CMK (cell line): ENCODE results near the gene NEUROD1.
A peak's percentile ranks its signal among the peaks of the same experiment; 100 is the strongest.
"Not testable (repeated sequence)": the region's sequence is repeated elsewhere in the genome, so short reads cannot be mapped to it uniquely, and the experiment has no call there.

Source experiments
- DNase-seq: peaks from one replicate; pipeline ENCODE4 v3.0.0-alpha.2; 2010; ENCODE audit warnings: low read depth

NEUROD1 gene

DNA sequence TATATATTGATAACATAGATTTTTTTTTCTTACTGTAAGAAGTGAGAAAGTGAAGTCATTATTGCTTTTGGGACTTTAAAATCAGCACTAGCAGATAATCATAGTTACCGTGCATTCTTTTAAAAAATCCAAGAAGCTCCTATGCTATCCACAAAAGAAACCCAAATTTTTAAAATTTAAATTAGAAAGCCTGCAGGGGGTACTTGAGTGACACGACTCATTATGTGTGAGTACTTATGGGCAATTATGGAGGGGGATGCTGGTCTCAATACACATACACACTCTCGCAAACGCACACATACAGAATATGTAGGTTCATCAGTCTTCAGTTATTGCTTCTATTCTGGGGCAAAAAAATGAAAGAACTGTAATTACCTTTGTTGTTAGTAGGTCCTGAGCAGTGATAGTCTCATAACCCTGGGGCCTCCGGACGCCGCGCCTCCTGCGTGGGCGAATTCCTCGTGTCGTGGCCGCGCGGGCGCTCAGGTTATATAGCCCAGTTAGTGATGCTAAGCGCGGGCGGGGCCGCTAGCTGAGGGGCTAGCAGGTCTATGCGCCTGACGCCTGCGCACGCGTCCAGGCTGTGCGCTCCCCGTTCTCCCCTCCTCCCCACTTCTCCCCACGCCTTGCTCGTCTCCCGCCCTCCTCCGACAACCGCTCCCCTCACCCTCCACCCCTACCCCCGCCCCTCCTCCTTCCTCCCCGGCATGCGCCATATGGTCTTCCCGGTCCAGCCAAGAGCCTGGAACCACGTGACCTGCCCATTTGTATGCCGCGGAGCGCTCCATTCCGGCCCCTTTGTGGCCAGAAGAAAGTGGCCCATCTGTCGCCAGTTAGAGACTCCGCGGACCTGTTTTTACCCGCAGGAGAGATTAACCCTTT is at the start of gene NEUROD1:
Gene NEUROD1 (minus strand): TSS at position 463 of the 882 bp plus-strand sequence. CDS start 1,657 bp downstream, outside the sequence.
- no peak for DNase-seq

DNA sequence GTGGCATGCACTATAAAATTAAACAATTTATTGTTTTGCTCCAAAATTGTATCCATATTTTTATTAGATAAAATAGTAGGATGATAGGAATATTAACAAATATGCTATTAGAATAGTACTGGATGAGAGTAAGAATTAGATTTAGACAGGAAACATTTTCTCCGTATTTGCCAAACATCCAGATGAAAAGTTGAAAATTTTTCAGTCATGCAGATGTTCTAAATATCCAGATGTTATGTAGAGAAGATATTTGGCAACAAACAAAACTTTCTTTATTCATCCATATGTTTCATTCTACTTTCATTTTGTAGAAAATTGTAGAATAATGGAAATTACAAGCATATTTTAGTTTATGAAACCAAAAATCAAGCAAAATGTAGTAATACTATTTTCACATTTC is 45.2 kb upstream of the NEUROD1 start:
- no peak for DNase-seq

DNA sequence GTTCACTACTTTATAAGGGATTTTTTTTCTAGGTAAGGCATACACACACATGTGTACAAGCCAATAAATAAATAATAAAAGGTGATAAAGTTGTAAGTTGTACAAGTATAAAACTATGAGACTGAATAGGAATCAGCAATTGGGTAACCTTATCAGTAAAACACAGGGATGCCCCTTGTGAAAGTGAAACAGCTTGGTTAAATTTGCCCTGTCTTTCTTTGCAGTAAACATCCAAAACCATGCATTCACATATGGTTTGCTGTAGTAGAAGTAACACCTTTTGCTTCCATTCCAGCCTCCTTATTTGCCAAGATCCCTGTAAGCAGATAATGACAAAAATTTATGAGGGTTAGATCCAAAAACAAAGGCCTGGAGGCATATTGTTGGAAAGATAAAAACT is 44.3 kb upstream of the NEUROD1 start:
- DNase-seq, result no peak

DNA sequence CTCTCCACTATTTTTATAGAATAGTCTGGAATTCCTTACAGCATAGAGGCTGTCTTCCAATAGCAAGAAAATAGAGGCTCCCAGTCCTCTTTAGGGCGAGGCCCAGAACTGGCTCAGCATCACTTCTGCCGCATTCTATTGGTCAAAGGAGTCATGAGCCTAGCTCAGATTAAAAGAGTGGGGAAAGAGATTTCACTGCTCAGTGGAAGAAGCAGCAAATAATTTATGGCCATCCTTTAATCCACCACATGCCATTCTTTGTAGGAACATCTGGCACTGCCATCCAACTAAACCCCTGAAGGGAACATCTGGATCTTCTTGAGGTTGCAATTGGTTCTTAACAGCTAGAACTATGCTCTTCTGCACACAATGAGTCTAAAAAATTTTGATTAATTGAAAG is 43.4 kb upstream of the NEUROD1 start:
- no peak for DNase-seq

DNA sequence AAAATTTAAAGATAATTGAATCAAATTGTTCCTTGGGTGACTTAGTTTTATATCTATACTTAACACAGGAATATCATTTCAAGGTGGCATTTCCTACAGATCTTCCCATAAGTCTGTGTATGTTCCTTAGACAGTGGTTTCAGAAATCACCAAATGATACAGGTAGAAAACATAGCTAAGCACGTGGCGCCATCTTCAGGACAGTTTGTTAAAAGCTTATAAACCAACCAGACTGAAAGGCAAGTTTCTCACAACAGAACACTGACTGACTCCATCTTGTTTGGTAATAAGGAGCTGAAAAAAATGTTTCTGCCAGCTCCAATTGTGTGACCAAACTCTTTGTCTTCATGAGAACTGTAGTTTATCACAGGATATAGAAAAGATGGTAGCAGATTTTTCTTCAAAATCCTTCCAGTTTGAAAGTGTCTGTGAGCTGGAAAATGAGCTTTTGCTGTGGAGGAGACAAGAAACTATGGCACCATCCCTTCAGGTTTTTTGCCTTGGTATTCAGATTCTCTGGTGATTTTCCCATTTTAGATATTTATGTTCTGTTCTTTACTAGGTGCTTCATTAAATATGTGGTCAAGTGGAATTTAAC is 34.8 kb upstream of the NEUROD1 start:
- peak; percentile 39 for DNase-seq

DNA sequence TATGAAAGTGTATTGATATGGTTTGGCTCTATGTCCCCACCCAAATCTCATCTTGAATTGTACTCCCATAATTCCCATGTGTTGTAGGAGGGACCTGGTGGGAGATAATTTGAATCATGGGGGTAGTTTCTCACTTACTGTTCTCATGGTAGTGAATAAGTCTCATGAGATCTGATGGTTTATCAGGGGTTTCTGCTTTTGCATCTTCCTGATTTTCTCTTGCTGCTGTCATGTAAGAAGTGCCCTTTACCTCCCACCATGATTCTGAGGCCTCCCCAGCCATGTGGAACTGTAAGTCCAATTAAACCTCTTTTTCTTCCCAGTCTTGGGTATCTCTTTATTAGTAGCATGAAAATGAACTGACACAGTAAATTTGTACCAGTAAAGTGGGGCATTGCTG is 30.7 kb upstream of the NEUROD1 start:
- not testable (repeated sequence) for DNase-seq

DNA sequence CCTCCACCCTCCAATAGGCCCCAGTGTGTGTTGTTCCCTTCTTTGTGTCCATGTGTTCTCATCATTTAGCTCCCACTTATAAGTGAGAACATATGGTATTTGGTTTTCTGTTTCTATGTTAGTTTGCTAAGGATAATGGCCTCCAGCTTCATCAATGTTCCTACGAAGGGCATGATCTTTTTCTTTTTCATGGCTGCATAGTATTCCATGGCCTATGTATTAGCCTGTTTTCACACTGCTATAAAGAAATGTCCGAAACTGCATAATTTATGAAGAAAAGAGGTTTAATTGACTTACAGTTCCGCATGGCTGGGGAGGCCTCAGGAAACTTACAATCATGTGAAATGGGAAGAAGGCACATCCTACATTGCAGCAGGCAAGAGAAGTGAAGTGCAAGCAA is 22.2 kb upstream of the NEUROD1 start:
- DNase-seq, result not testable (repeated sequence)

DNA sequence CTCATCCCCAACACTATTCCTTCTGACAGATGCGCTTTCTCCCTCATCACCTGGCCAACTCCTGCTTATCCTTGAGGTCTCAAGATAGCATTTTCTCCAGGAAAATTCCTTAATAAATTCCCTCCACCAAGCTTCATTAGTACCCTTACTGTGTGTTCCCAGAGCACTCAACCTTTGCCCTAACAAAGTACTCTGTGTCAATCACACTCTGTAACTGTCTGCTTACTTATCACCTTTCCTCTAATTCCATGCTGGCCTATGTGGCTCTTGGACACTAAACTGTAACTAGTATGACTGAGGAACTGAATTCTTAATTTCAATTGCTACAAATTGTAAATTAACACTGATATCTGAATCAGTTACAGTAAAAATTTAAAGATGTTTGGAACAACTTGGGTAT is 17.9 kb upstream of the NEUROD1 start:
- DNase-seq, result no peak

DNA sequence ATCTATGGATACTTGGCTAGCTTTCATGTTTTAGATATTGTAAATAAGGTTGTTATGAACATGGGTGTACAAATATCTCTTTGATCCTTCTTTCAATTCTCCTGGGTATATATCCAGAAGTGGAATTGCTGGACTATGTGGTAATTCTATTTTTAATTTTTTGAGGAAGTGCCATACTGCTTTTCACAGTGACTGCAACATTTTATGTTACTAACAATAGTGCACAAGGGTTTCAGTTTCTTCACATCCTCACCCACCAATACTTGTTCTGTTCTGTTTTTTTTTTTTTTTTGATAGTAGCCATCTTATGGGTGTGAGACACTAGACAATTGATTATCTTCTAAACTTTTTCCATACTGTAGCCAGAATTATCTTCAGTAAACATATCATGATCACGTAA is 17.3 kb upstream of the NEUROD1 start:
- no peak for DNase-seq

DNA sequence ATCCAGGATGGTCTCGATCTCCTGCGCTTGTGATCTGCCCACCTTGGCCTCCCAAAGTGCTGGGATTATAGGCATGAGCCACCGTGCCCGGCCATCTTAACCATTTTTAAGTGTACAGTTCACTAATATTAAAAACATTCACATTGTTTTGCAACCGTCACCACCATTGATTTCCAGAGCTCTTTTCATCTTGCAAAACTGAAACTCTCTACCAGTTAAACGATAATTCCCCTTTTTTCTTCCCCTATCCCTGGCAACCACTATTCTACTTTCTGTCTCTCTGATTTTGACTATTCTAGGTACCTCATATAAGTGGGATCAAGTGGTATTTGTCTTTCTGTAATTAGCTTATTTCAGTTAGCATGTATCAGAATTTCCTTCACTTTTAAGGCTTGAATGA is 16.8 kb upstream of the NEUROD1 start:
- DNase-seq, result no peak

DNA sequence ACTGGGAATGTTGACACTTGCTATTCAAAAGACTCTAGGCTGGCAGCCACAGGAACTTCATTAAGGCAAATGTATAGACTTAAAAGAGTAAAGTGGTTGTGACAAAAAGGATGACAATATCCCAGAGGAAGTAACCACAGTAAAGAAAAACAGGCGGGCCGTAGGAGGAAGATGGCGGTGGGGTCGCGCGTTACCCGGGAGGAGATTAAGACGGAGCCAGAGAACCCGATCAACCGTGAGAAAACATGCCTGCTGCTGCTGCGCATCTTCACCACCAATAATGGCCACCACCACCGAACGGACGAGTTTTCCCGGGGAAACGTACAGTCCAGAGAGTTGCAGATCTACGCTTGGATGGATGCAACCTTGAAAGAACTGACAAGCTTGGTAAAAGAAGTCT is 14.0 kb upstream of the NEUROD1 start:
- no peak for DNase-seq

DNA sequence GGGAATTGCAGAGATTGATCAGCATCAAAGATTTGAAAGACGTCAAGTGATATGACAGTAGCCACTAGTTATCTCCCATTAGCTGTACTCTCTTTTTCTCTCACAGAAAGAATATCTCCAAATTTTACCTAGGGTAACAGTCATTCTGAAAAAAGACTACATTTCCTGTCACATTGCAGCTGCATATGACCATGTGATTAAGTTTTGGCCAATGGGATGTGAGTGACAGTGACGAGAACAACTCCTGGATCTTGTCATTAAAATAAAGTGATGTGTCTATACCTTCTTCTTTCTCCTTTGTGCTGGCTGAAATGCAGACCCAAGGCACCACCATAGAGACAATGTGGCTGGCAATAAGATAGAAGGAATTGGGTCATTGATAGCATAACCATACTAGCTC is 10.5 kb upstream of the NEUROD1 start:
- DNase-seq, result no peak

DNA sequence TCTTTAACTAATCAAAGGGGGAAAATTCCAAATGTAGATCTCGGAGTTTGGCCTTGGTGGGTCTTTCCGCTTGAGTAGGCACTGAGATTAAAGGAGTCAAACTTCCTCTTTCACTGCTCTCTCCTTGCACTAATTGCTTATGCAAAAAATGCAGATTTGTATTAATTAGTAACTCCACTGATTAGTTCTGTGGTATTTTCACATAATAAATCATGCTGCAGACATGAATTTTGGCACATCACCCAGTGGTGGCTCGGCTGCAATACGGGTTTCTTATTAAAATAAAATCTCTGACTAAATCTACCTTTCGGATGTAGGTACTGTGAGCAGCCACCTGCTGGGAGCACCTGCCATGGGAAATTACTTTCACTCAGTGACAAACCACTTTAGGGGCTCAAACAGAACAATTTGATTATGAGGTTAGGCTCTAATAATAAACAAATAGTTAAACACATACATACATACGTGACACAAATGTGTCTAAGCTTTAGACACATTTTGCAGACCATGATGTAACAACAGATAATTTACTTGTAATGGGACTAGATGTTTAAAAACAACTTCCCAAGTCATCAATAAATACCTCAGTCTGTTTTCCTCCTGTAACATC is 6.4 kb upstream of the NEUROD1 start:
- DNase-seq, result no peak

DNA sequence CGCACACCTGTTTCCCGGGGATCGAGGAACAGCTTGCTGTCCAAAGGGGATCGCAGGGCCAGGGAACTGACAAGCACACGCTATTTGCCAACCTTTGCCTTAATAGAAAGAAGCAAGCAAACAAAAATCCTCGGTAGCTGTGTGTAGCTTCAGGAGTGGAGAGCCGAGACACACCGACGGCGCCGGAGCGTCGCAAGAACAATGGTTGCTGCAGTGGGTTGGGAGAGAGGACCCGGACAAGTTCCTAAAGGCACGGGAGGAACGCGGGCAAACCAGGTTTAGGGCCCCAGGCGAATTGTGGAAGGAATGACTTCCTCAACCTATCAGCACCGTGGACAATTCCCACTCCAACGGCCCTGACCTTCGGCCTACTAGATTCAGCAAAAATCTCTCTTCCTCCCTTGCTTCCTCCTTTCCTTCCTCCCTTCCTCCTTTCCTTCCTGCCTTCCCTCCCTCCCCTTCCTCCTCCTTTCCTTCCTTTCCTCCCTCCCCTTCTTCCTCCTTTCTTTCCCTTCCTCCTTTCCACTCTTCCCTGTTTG is 4.9 kb upstream of the NEUROD1 start:
- no peak for DNase-seq

DNA sequence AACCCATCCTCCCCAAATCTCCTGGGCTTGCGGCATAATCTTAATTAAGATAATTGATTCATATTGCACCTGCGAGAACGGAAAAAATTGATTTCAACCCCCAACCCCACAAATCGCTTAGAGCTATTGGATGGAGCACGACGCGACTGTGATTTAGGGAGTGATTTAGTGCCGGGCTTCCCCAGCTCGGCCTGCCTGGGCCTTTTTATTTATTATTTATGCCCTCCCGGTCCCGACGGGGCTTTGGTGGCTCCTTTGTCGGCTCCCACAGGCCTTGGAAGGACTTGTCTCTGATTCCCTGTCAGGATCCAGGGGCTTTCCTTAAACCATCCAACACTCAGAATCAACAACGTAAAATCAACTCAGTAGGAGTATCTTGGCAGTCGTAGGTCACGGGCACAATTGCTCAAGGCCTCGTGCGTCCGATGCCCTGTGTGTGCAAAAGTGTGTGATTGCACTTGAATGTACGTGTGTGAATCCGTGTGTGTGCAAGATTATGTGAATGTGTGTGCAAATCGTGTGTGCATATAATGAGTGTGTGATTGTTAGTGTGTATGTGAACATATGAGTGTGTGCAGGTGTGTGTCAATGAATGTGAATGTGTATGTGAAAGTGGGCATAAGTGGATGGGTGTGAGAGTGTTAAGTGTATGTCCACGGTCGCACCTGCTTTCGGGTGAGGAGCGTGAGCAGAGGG is 4.3 kb upstream of the NEUROD1 start:
- DNase-seq, result no peak

DNA sequence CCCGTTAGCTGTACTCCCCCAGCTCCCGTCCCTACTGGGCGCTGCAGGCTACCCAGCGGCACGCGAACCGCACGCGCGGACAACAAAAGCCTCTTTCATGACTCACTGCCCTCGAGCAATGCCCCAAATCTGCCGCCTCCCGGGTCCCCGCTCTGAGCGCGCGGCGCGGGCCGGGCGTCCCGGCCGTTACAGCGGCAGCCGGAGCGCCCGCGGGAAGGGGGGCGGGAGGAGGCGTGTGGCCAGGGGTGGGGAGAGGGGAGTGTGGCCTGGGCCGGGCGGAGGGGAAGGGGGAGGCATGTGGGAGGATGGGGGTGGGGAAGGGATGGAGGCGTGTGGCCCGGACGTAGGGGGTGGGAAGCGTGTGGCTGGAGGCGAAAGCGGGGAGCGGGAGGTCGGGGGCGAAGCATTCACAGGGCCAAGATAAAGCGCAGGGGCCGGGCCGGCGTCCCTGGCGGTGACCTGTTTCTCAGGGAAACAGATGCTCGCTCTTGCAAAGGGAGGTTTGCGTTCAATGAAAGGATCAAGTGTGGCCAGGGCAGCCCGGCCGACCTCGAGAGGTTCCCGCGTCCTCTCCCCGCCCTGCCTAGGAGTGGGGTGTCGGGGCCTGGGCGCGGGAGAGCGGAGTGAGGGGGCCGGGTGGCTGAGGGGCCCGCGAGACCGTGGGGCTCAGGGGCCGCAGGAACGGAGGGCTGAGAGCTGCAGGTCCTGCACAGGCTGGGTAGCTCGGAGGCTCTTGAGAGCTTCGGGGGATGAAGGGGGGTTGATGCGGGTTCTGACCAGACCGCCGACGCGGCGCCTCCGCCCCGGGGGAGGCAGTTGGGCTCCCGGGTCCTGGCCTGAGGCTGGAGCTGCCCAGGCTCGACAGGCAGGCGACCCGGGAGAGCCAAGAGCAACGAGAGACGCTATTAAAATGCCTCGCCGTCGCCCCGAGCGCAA is 3.5 kb upstream of the NEUROD1 start:
- no peak for DNase-seq

DNA sequence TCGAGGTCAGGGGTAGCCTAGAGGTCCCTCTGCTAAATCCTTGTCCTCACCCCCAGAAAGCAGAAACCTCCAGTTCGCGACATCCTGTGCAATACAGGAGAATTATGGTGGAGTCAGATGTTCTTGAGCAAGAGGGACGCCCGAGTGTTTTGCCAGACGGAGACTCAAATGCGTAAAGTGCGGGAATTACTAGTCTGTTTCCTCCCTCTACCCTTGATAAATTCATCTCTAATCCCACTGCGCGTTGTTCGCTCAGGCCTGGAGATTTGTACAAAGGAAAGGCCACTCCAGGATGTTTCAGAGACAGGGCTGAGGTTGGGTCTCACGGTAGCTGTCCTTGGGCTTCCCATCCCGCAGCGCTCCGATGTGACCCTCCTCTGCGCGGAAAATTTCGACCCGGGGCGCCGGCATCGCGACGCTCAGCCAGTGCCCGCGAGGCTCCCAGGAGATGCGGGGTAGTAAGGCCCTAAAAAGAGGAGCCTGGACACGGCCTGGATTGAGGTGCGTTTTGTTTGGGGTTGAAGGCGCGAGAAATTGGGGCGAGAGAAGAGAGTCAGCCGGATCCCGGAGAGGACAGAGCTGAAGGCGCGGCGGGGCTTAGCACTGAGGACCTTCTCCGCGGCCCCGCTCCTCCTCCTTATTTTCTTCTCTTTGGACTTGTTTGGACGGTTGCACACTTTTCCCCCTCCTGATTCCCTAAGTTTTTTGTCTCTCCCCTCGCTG is 2.6 kb upstream of the NEUROD1 start:
- DNase-seq, result no peak

DNA sequence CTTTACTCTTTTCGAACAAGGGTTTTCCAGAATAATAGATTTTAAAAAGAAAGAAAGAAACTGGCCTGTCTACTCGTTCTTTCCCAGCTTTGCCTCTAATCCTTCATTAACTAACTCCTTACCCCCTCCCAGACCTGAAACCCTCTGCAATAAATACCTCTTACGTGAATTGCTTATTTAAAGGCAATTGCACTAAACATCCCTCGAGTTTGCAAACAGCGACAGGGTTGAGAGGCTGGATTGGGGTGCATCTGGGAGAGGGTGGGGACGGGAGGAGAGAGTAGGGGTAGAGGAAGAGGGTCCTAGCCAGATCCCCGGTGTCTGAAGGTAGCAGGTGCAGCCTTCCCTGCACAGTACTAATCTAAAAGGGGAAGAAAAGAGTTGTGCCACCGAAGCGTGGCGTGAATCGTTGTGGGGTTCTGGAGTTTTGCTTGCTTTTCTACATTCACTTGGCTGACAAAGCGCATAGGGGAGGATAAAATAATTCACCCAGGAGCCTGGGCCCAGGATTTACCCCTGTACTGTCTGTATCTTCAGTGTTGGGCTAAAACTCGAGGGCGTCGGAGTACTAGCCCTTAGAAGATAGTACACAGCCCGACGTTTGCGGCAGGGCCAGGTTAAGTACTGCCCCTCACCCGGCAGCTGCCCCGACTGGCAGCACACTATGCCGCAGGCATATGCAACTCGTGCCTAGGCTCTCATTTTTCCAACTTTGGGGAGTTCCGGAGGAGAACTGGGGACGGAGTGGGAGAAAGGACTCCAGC is 1.9 kb upstream of the NEUROD1 start:
- no peak for DNase-seq

DNA sequence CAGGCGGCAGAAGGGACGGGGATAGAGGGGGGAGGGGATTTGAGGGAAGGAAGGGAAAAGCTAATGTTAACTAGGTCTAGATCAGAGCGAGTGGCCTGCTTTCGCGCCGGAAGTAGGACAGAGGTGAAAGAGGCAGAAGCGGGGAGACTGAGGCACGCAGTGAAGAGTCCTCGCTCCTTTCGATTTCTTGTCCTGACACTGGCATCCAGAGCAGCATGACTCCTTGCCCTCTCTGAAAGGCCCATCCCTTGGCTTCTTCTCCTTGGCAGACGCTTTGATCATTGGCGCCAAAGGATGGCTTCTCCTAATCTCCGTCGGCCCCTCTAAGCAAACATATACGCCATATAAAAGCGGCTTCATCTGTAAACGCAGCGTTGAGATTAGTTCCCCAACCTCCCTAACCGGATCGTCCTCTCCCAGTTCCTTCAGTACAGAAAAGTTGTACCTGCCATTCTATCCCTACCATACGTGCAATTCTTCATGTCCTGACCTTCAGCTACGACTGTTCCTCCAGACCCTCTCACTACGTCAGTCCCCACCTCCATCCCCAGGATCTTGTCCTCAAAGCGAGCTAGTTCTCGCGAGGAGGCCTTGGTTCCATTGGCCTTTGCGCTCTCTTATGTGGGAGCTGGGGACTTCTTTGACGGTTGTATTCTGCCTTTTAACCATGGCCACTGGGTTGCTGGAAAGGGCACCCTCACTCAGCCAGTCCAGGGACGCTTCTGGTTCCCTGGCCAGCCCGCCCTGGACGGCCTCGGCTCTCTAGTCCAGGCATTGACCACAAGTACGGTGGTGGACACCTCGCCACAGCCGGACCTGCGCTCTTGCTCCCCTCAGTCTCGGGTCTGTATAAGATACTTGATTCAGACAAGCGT is 857 bp upstream of the NEUROD1 start:
- DNase-seq, result no peak
